Keratinocyte (primary cell): Measurements from ENCODE around the gene YPEL3. TPM values are rescaled to one million over a fixed set of nuclear protein-coding genes. Genes with fewer than 3 reads are reported as not detected.
A peak's percentile ranks its signal among the peaks of the same experiment; 100 is the strongest.

Source experiments
- DNase-seq: peaks from one replicate; pipeline ENCODE4 v3.0.0-alpha.2; 2011; ENCODE audit warnings: low read depth, missing footprints, low spot score
- FAIRE-seq: peaks from 2 replicates; lab custom pipeline; 2011; peaks lifted over from hg19 to GRCh38; lab: Jason Lieb, UNC
- H2AFZ ChIP-seq: 2 replicates; pipeline ENCODE4 v1.6.0; 2012; ENCODE audit warnings: low read length, control low read depth, inconsistent platforms; ENCODE audit not compliant: control insufficient read depth
- H3K27ac ChIP-seq: 2 replicates; pipeline ENCODE4 v1.5.1; 2011; ENCODE audit warnings: low read length; ENCODE audit not compliant: control insufficient read depth, insufficient read depth
- H3K27me3 ChIP-seq: 3 replicates; pipeline ENCODE4 v1.6.0; 2011; ENCODE audit warnings: low read length; ENCODE audit not compliant: control insufficient read depth, insufficient read depth; ENCODE audit errors: extremely low read depth
- H3K36me3 ChIP-seq, 2 experiments: 2 replicates in 1 of 2; 3 replicates in 1 of 2; pipeline ENCODE4 v1.5.1; 2011; ENCODE audit warnings: low read length in 2 of 2, mild to moderate bottlenecking in 1 of 2; ENCODE audit not compliant: control insufficient read depth in 2 of 2, insufficient read depth in 2 of 2; ENCODE audit errors: extremely low read depth in 1 of 2
- H3K4me1 ChIP-seq: 3 replicates; pipeline ENCODE4 v1.5.1; 2011; ENCODE audit warnings: low read length; ENCODE audit not compliant: control insufficient read depth, insufficient read depth; ENCODE audit errors: extremely low read depth
- H3K4me2 ChIP-seq: 3 replicates; pipeline ENCODE4 v1.6.0; 2011; ENCODE audit warnings: low read depth, low read length; ENCODE audit not compliant: control insufficient read depth, insufficient read depth; ENCODE audit errors: extremely low read depth
- H3K4me3 ChIP-seq, 3 experiments: fragments of 200-600 bp in 1 of 3; sonication (generic) in 1 of 3; 2 replicates in 2 of 3; 3 replicates in 1 of 3; pipeline ENCODE4 v1.5.1; 2011 to 2016; ENCODE audit warnings: low read length in 3 of 3, mild to moderate bottlenecking in 3 of 3, control low read depth in 2 of 3, inconsistent platforms in 1 of 3, low read depth in 1 of 3, mixed read lengths in 1 of 3, mixed run types in 1 of 3, moderate library complexity in 1 of 3; ENCODE audit not compliant: control insufficient read depth in 2 of 3, insufficient read depth in 2 of 3; ENCODE audit errors: extremely low read depth in 1 of 3
- H3K79me2 ChIP-seq: 2 replicates; pipeline ENCODE4 v1.6.0; 2012; ENCODE audit warnings: low read length; ENCODE audit not compliant: control insufficient read depth, insufficient read depth
- H3K9ac ChIP-seq: 3 replicates; pipeline ENCODE4 v1.6.0; 2011; ENCODE audit warnings: low read length; ENCODE audit not compliant: control insufficient read depth, insufficient read depth; ENCODE audit errors: extremely low read depth
- H3K9me1 ChIP-seq: 3 replicates; pipeline ENCODE4 v1.6.0; 2011; ENCODE audit warnings: low read length; ENCODE audit not compliant: control insufficient read depth, insufficient read depth; ENCODE audit errors: extremely low read depth
- H3K9me3 ChIP-seq: 2 replicates; pipeline ENCODE4 v1.5.1; 2012; ENCODE audit warnings: low read depth, low read length; ENCODE audit not compliant: control insufficient read depth
- H4K20me1 ChIP-seq: 3 replicates; pipeline ENCODE4 v1.6.0; 2011; ENCODE audit warnings: low read length; ENCODE audit not compliant: control insufficient read depth, insufficient read depth; ENCODE audit errors: extremely low read depth
- EZH2 ChIP-seq: IDR thresholded peaks from one replicate; pipeline ENCODE4 v1.6.1; 2012; ENCODE audit warnings: inconsistent platforms, mild to moderate bottlenecking, low read length, moderate library complexity
- dilution Hi-C: fragments of 300-500 bp; cut with MboI; formaldehyde crosslinking; loops from one replicate; pipeline ENCODE4 v1.7.0; 2020; ENCODE audit warnings: low sequenced_read_pairs; ENCODE audit not compliant: extremely low pct_ligation_motif_present
- polyA plus RNA-seq, 5 experiments: library from polyadenylated mRNA; depleted of rRNA in 3 of 5; stranded (reverse) in 3 of 5; stranded (forward) in 1 of 5; unstranded in 1 of 5; fragments of >200 nt; gene quantifications; 1 replicate in 1 of 5; 2 replicates in 3 of 5; 3 replicates in 1 of 5; pipeline versions ENCODE4 v1.2.1 to v1.2.3, GENCODE V29; 2011 to 2012; ENCODE audit warnings: missing spikeins in 2 of 5, low read depth in 1 of 5, low replicate concordance in 1 of 5
- TF ChIP-seq, protein P1 (sequence below), 3 experiments: IDR thresholded peaks in 1 of 3; conservative IDR thresholded peaks in 1 of 3; optimal IDR thresholded peaks in 1 of 3; 2 replicates in 2 of 3; 3 replicates in 1 of 3; pipeline versions ENCODE3 to v1.5.1; 2011; ENCODE audit warnings: low read length in 3 of 3, mild to moderate bottlenecking in 3 of 3, moderate library complexity in 2 of 3, control low read depth in 1 of 3, inconsistent platforms in 1 of 3; ENCODE audit not compliant: insufficient read depth in 2 of 3; ENCODE audit errors: extremely low read depth in 1 of 3

The YPEL3 gene
- polyA plus RNA-seq, 1 donor (not counting 4 experiments of a cell fraction or from before 2014, with no cell fraction given), result 13.5 TPM

DNA sequence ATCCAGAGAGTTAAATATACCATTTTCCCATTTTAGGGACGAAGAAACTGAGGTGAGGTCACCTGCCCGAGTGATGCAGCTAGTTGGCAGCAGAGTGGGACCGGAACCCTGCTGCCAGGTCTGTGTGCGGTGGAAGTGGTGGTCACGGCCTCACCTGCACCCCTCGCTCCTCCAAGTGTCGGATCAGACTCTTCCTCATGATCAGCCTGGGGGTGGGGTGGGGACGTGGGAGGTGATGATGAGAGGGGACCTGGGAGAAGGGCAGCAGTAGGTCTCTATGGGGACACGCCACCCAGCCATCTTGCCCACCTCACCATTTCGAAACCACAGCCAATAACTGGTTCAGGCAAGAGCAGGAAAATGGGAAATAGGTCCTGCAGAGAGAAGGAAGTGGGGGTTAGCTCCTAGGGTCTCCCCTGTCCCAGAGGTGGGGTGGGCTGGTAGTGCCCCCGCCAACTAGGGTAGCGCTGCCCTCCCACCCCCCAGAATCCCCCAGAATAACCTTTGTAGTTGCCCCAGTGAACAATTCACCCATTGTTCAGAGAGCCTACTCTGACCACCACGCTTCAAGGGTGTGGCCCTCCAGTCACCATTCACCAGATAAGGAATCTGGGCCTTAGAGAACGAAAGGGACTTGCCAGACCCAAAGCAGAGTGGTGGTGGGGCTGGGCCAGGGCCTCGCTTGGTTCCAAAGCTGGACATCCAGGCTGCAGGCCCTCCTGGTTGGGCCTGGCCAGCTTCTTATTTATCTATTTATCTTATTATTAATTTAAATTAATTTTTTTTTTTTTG, 12.2 kb upstream of the YPEL3 start:
- Histone ChIP-seq H3K4me1 (peaks cover 4% of the 10 kb centered on the region), H3K27me3 (no peaks in the 10 kb centered on the region), H3K4me3 (no peak overlapping the region), H3K36me3 (peaks cover 0 to 8% of the 10 kb centered on the region in 2 experiments), H3K9me1 (no peaks in the 10 kb centered on the region), H3K9ac (no peak overlapping the region), H3K27ac (no peak overlapping the region), H3K9me3 (no peaks in the 10 kb centered on the region), H3K79me2 (no peaks in the 10 kb centered on the region), H2AFZ (no peak overlapping the region), H4K20me1 (no peaks in the 10 kb centered on the region), H3K4me2 (no peak overlapping the region)
- DNase-seq (no peak), FAIRE-seq (no peak)
- dilution Hi-C loops, result no loop called here
- TF ChIP-seq, protein P1, sequence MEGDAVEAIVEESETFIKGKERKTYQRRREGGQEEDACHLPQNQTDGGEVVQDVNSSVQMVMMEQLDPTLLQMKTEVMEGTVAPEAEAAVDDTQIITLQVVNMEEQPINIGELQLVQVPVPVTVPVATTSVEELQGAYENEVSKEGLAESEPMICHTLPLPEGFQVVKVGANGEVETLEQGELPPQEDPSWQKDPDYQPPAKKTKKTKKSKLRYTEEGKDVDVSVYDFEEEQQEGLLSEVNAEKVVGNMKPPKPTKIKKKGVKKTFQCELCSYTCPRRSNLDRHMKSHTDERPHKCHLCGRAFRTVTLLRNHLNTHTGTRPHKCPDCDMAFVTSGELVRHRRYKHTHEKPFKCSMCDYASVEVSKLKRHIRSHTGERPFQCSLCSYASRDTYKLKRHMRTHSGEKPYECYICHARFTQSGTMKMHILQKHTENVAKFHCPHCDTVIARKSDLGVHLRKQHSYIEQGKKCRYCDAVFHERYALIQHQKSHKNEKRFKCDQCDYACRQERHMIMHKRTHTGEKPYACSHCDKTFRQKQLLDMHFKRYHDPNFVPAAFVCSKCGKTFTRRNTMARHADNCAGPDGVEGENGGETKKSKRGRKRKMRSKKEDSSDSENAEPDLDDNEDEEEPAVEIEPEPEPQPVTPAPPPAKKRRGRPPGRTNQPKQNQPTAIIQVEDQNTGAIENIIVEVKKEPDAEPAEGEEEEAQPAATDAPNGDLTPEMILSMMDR (optimal IDR thresholded peaks at IDR 0.05 in 1 of 3, IDR thresholded peaks at IDR 0.05 in 1 of 3, conservative IDR thresholded peaks at IDR 0.05 in 1 of 3; ENCODE audit: extremely low read depth in 1 of 3, insufficient read depth in 2 of 3, low read length in 3 of 3), result no peak
- no peak for TF ChIP-seq EZH2

- Histone ChIP-seq H3K79me2 (no peaks in the 10 kb centered on the region), H3K4me1 (no peaks in the 10 kb centered on the region), H4K20me1 (no peaks in the 10 kb centered on the region), H3K27ac (no peak overlapping the region), H2AFZ (no peak overlapping the region), H3K36me3 (peaks cover 0 to 4% of the 10 kb centered on the region in 2 experiments), H3K4me2 (peak overlapping the region; percentile 8), H3K9me3 (no peaks in the 10 kb centered on the region), H3K9me1 (no peaks in the 10 kb centered on the region), H3K27me3 (no peaks in the 10 kb centered on the region), H3K4me3 (no peak overlapping the region), H3K9ac (no peak overlapping the region)
- no peak for FAIRE-seq
- dilution Hi-C loops, result no loop called here
- DNase-seq, result no peak
- TF ChIP-seq EZH2, result no peak
- TF ChIP-seq, protein P1 (optimal IDR thresholded peaks at IDR 0.05 in 1 of 3, IDR thresholded peaks at IDR 0.05 in 1 of 3, conservative IDR thresholded peaks at IDR 0.05 in 1 of 3; ENCODE audit: extremely low read depth in 1 of 3, insufficient read depth in 2 of 3, low read length in 3 of 3), result no peak
Measured at GRCh38 chr16:30104492-30104891, 8.5 kb upstream of the YPEL3 start.
